Natural killer cell (primary cell): ENCODE results near the gene CACNG7. TPM values are rescaled to one million over a fixed set of nuclear protein-coding genes. Genes with fewer than 3 reads are reported as not detected.

Source experiments
- ATAC-seq, 3 donors: fragments of 150-1000 bp in 2 of 3; fragments of 200-7000 bp in 1 of 3; cut with Tn5 transposase; 1 replicate in 1 of 3; 2 replicates in 2 of 3; pipeline ENCODE4 v1.10.0; 2021; ENCODE audit warnings: mild to moderate bottlenecking in 2 of 3, moderate library complexity in 2 of 3
- DNase-seq, 2 donors: peaks; one replicate each; pipeline versions ENCODE4 v3.0.0 to v3.0.0-alpha.2; 2013 to 2021; ENCODE audit warnings: mixed read lengths in 1 of 2
- H3K27ac ChIP-seq: one replicate; pipeline ENCODE4 v1.5.1; 2013; ENCODE audit warnings: mild to moderate bottlenecking, low read length
- H3K27me3 ChIP-seq: one replicate; pipeline ENCODE4 v1.6.1; 2013; ENCODE audit warnings: low read length; ENCODE audit not compliant: control insufficient read depth, insufficient read depth
- H3K36me3 ChIP-seq: one replicate; pipeline ENCODE4 v1.6.1; 2013; ENCODE audit warnings: low read length; ENCODE audit not compliant: control insufficient read depth, insufficient read depth
- H3K4me1 ChIP-seq: one replicate; pipeline ENCODE4 v1.6.1; 2013; ENCODE audit warnings: low read length; ENCODE audit not compliant: control insufficient read depth, insufficient read depth
- H3K4me3 ChIP-seq: one replicate; pipeline ENCODE4 v1.5.1; 2013; ENCODE audit warnings: low read length
- H3K9me3 ChIP-seq: one replicate; pipeline ENCODE4 v1.6.1; 2013; ENCODE audit warnings: low read length; ENCODE audit not compliant: control insufficient read depth, insufficient read depth
- H3K27ac Mint-ChIP-seq, 2 donors: one replicate each; pipeline ENCODE4 v1.8.0; 2022; ENCODE audit warnings: mild to moderate bottlenecking in 2 of 2, mixed read lengths in 2 of 2, moderate library complexity in 1 of 2
- H3K27me3 Mint-ChIP-seq, 2 donors: one replicate each; pipeline ENCODE4 v1.8.0; 2022; ENCODE audit warnings: low read depth in 2 of 2, mixed read lengths in 2 of 2
- H3K36me3 Mint-ChIP-seq: one replicate; pipeline ENCODE4 v1.8.0; 2022; ENCODE audit warnings: mixed read lengths
- H3K4me1 Mint-ChIP-seq, 2 donors: one replicate each; pipeline ENCODE4 v1.8.0; 2022; ENCODE audit warnings: mixed read lengths in 2 of 2
- H3K4me3 Mint-ChIP-seq: one replicate; pipeline ENCODE4 v1.8.0; 2022; ENCODE audit warnings: mild to moderate bottlenecking, moderate library complexity, mixed read lengths
- H3K9me3 Mint-ChIP-seq, 2 donors: one replicate each; pipeline ENCODE4 v1.8.0; 2022; ENCODE audit warnings: mixed read lengths in 2 of 2
- CTCF ChIP-seq: fragments of 200-600 bp; IDR thresholded peaks from one replicate; pipeline ENCODE4 v1.8.0; 2022; ENCODE audit warnings: antibody characterized with exemption
- WGBS: methylation state at CpG from one replicate; pipeline ENCODE4 v1.1.7; 2013; ENCODE audit warnings: missing lambda C conversion rate; ENCODE audit not compliant: insufficient coverage; 5-methylcytosine and 5-hydroxymethylcytosine counted together
- intact Hi-C: fragments of 100-400 bp; cut with micrococcal nuclease; formaldehyde crosslinking; loops from one replicate; pipeline ENCODE4 v1.14.2; 2022
- total RNA-seq, 4 donors: library from RNA; stranded (reverse); fragments of 120-200 nt in 1 of 4; gene quantifications; one replicate each; pipeline versions ENCODE4 v1.2.3 to v1.2.4, GENCODE V29; 2013 to 2022

The CACNG7 gene
- total RNA-seq, 3 donors from 2014 or later (not counting 1 experiment from before 2014, with no cell fraction given): not detected

- Histone ChIP-seq H3K27ac (peak overlapping the region; percentile 99), H3K4me1 (peaks cover 51% of the 10 kb centered on the region), H3K27me3 (no peaks in the 10 kb centered on the region), H3K9me3 (no peaks in the 10 kb centered on the region), H3K4me3 (peak overlapping the region; percentile 37), H3K36me3 (peaks cover 2% of the 10 kb centered on the region)
- Mint-ChIP-seq H3K9me3 (no peaks in the 10 kb centered on the region), H3K27ac (peak overlapping the region; percentile 98 to 99), H3K4me1 (peaks cover 32 to 45% of the 10 kb centered on the region in 2 donors), H3K36me3 (no peaks in the 10 kb centered on the region), H3K27me3 (no peaks in the 10 kb centered on the region), H3K4me3 (peak overlapping the region; percentile 96)
- ATAC-seq: peak; percentile 18 to 34 (median 19)
- DNase-seq: peak; percentile 77 to 91
- TF ChIP-seq CTCF: no peak
- intact Hi-C loops: loop anchor here (2.0 kb wide), 1 partner anchor 325 kb away; the partner anchor contains the start of gene TSEN34
- 6% methylated on average over 50 of the region's 50 CpGs for WGBS
These were observed 42.9 kb upstream of the CACNG7 start for GRCh38 chr19:53865918-53866864.

GRCh38 chr19:53866865-53867224, 42.2 kb upstream of the CACNG7 start:
- Histone ChIP-seq H3K27me3 (no peaks in the 10 kb centered on the region), H3K4me1 (peaks cover 56% of the 10 kb centered on the region), H3K27ac (peak overlapping the region; percentile 99), H3K36me3 (peaks cover 2% of the 10 kb centered on the region), H3K4me3 (peak overlapping the region; percentile 37), H3K9me3 (no peaks in the 10 kb centered on the region)
- peak overlapping the region; percentile 98 to 99 for H3K27ac Mint-ChIP-seq
- no peaks in the 10 kb centered on the region for H3K9me3 Mint-ChIP-seq
- H3K36me3 Mint-ChIP-seq: no peaks in the 10 kb centered on the region
- no peak for DNase-seq
- no peak for TF ChIP-seq CTCF
- intact Hi-C loops: loop anchor here (2.0 kb wide), 1 partner anchor 324 kb away; the partner anchor contains the start of gene TSEN34
- no peaks in the 10 kb centered on the region for H3K27me3 Mint-ChIP-seq
- H3K4me3 Mint-ChIP-seq: peak overlapping the region; percentile 96
- 65% methylated on average over 14 of the region's 14 CpGs for WGBS
- H3K4me1 Mint-ChIP-seq: peaks cover 38 to 51% of the 10 kb centered on the region in 2 donors
- ATAC-seq: no peak

GRCh38 chr19:53867225-53868090, 41.6 kb upstream of the CACNG7 start, which contains the start of gene MYADM:
TSS of gene MYADM (plus strand) at chr19:53867883. CDS start at chr19:53873530, 5,647 bp downstream.
- Histone ChIP-seq H3K36me3 (peaks cover 2% of the 10 kb centered on the region), H3K4me3 (peak within 1 kb of the TSS; percentile 95), H3K27ac (peak within 1 kb of the TSS; percentile 99), H3K9me3 (no peaks in the 10 kb centered on the region), H3K4me1 (peaks cover 60% of the 10 kb centered on the region), H3K27me3 (no peaks in the 10 kb centered on the region)
- ATAC-seq: peak; percentile 66 to 88 (median 66)
- H3K4me1 Mint-ChIP-seq: peaks cover 38 to 53% of the 10 kb centered on the region in 2 donors
- WGBS: 4% methylated on average over 25 of the region's 37 CpGs
- intact Hi-C loops: loop anchor here (2.0 kb wide), 1 partner anchor 323 kb away; the partner anchor contains the start of gene TSEN34
- no peaks in the 10 kb centered on the region for H3K36me3 Mint-ChIP-seq
- H3K27ac Mint-ChIP-seq: peak within 1 kb of the TSS; percentile 98 to 99
- no peaks in the 10 kb centered on the region for H3K27me3 Mint-ChIP-seq
- no peaks in the 10 kb centered on the region for H3K9me3 Mint-ChIP-seq
- H3K4me3 Mint-ChIP-seq: peak within 1 kb of the TSS; percentile 96
- TF ChIP-seq CTCF: no peak
- peak; percentile 100 for DNase-seq
